Progenitor cell of endocrine pancreas (in vitro differentiated cells): Measurements from ENCODE around the gene CEP135. TPM values are rescaled to one million over a fixed set of nuclear protein-coding genes. Genes with fewer than 3 reads are reported as not detected.

Experiments used
- DNase-seq: peaks from one replicate; pipeline ENCODE4 v3.0.0; 2021; ENCODE audit warnings: low spot score; ENCODE audit not compliant: unreplicated experiment
- H3K27ac Mint-ChIP-seq: 2 replicates; pipeline ENCODE4 v1.8.0; 2021; ENCODE audit warnings: mild to moderate bottlenecking, moderate library complexity, mixed read lengths
- H3K27me3 Mint-ChIP-seq: 2 replicates; pipeline ENCODE4 v1.8.0; 2021; ENCODE audit warnings: mixed read lengths
- H3K36me3 Mint-ChIP-seq: 2 replicates; pipeline ENCODE4 v1.8.0; 2022; ENCODE audit warnings: mixed read lengths; ENCODE audit not compliant: insufficient read depth
- H3K4me1 Mint-ChIP-seq: 2 replicates; pipeline ENCODE4 v1.8.0; 2021; ENCODE audit warnings: low read depth, mixed read lengths
- H3K4me3 Mint-ChIP-seq: 2 replicates; pipeline ENCODE4 v1.8.0; 2021; ENCODE audit warnings: low read depth, mild to moderate bottlenecking, moderate library complexity, mixed read lengths
- H3K9me3 Mint-ChIP-seq: 2 replicates; pipeline ENCODE4 v1.8.0; 2021; ENCODE audit warnings: low read depth, mixed read lengths
- CTCF ChIP-seq: fragments of 200-600 bp; sonication (generic); IDR thresholded peaks from one replicate; pipeline ENCODE4 v1.5.0; 2021; ENCODE audit warnings: antibody characterized with exemption, mild to moderate bottlenecking; ENCODE audit not compliant: unreplicated experiment
- total RNA-seq: library from RNA; stranded (reverse); gene quantifications from 2 replicates; pipeline ENCODE4 v1.2.1, GENCODE V29; 2021

Gene CEP135
- total RNA-seq, 1 donor from 2014 or later: 15.5 TPM

- H3K4me3 Mint-ChIP-seq: no peak overlapping the region
- no peak for DNase-seq
- TF ChIP-seq CTCF: no peak
- no peaks in the 10 kb centered on the region for H3K27me3 Mint-ChIP-seq
- H3K9me3 Mint-ChIP-seq: no peaks in the 10 kb centered on the region
- peaks cover 2% of the 10 kb centered on the region for H3K36me3 Mint-ChIP-seq
- peaks cover 2% of the 10 kb centered on the region for H3K4me1 Mint-ChIP-seq
- no peak overlapping the region for H3K27ac Mint-ChIP-seq
These were observed 32.0 kb downstream of the CEP135 start for GRCh38 chr4:55980725-55981124.

GRCh38 chr4:55982976-55983375, 34.2 kb downstream of the CEP135 start:
- Mint-ChIP-seq H3K36me3 (peaks cover 4% of the 10 kb centered on the region), H3K4me3 (no peak overlapping the region), H3K4me1 (peaks cover 2% of the 10 kb centered on the region), H3K27me3 (no peaks in the 10 kb centered on the region), H3K9me3 (no peaks in the 10 kb centered on the region), H3K27ac (no peak overlapping the region)
- no peak for DNase-seq
- TF ChIP-seq CTCF: no peak

- H3K4me3 Mint-ChIP-seq: no peak overlapping the region
- TF ChIP-seq CTCF: no peak
- H3K36me3 Mint-ChIP-seq: peaks cover 4% of the 10 kb centered on the region
- no peak overlapping the region for H3K27ac Mint-ChIP-seq
- peaks cover 5% of the 10 kb centered on the region for H3K4me1 Mint-ChIP-seq
- no peaks in the 10 kb centered on the region for H3K9me3 Mint-ChIP-seq
- DNase-seq: no peak
- H3K27me3 Mint-ChIP-seq: no peaks in the 10 kb centered on the region
These were observed 41.0 kb downstream of the CEP135 start for GRCh38 chr4:55989766-55990165.

- Mint-ChIP-seq H3K4me1 (peaks cover 5% of the 10 kb centered on the region), H3K36me3 (peaks cover 4% of the 10 kb centered on the region), H3K4me3 (no peak overlapping the region), H3K27me3 (no peaks in the 10 kb centered on the region), H3K9me3 (no peaks in the 10 kb centered on the region), H3K27ac (no peak overlapping the region)
- no peak for TF ChIP-seq CTCF
- DNase-seq: no peak
These were observed 45.4 kb downstream of the CEP135 start for GRCh38 chr4:55993994-55994663.

- DNase-seq: no peak
- Mint-ChIP-seq H3K4me3 (no peak overlapping the region), H3K36me3 (peaks cover 22% of the 10 kb centered on the region), H3K4me1 (peaks cover 5% of the 10 kb centered on the region), H3K27ac (no peak overlapping the region), H3K27me3 (no peaks in the 10 kb centered on the region), H3K9me3 (peaks cover 6% of the 10 kb centered on the region)
- TF ChIP-seq CTCF: no peak
These were observed 47.9 kb downstream of the CEP135 start for GRCh38 chr4:55996646-55997045.
